GM12878 (cell line): ENCODE measurements around the gene TAF3.

Experiments
- ETV6 ChIP-seq, 2 experiments: fragments of 450-650 bp in 1 of 2; IDR thresholded peaks in 1 of 2; conservative IDR thresholded peaks in 1 of 2; 2 replicates each; pipeline ENCODE4 v1.6.1; 2014; ENCODE audit warnings: antibody characterized with exemption in 1 of 2, borderline replicate concordance in 1 of 2, low read depth in 1 of 2, mild to moderate bottlenecking in 1 of 2, moderate library complexity in 1 of 2
- TF ChIP-seq, protein P1 (sequence below): fragments of 450-650 bp; IDR thresholded peaks from 2 replicates; pipeline ENCODE4 v1.6.1; 2017; ENCODE audit warnings: mild to moderate bottlenecking

GRCh38 chr10:8013006-8013405 is 194.7 kb downstream of the TAF3 start:
- no peak for TF ChIP-seq ETV6 (conservative IDR thresholded peaks at IDR 0.05 in 1 of 2, IDR thresholded peaks at IDR 0.05 in 1 of 2; ENCODE audit: borderline replicate concordance in 1 of 2, low read depth in 1 of 2)
- TF ChIP-seq, protein P1, sequence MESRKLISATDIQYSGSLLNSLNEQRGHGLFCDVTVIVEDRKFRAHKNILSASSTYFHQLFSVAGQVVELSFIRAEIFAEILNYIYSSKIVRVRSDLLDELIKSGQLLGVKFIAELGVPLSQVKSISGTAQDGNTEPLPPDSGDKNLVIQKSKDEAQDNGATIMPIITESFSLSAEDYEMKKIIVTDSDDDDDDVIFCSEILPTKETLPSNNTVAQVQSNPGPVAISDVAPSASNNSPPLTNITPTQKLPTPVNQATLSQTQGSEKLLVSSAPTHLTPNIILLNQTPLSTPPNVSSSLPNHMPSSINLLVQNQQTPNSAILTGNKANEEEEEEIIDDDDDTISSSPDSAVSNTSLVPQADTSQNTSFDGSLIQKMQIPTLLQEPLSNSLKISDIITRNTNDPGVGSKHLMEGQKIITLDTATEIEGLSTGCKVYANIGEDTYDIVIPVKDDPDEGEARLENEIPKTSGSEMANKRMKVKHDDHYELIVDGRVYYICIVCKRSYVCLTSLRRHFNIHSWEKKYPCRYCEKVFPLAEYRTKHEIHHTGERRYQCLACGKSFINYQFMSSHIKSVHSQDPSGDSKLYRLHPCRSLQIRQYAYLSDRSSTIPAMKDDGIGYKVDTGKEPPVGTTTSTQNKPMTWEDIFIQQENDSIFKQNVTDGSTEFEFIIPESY, result no peak
